HG03066 (cell line): ENCODE data around the gene POMT1.

ENCODE experiments used
- ATAC-seq: cut with Tn5 transposase; IDR thresholded peaks from one replicate; pipeline ENCODE4 v1.9.1; 2021; ENCODE audit warnings: low read depth; ENCODE audit not compliant: unreplicated experiment

The POMT1 gene

DNA sequence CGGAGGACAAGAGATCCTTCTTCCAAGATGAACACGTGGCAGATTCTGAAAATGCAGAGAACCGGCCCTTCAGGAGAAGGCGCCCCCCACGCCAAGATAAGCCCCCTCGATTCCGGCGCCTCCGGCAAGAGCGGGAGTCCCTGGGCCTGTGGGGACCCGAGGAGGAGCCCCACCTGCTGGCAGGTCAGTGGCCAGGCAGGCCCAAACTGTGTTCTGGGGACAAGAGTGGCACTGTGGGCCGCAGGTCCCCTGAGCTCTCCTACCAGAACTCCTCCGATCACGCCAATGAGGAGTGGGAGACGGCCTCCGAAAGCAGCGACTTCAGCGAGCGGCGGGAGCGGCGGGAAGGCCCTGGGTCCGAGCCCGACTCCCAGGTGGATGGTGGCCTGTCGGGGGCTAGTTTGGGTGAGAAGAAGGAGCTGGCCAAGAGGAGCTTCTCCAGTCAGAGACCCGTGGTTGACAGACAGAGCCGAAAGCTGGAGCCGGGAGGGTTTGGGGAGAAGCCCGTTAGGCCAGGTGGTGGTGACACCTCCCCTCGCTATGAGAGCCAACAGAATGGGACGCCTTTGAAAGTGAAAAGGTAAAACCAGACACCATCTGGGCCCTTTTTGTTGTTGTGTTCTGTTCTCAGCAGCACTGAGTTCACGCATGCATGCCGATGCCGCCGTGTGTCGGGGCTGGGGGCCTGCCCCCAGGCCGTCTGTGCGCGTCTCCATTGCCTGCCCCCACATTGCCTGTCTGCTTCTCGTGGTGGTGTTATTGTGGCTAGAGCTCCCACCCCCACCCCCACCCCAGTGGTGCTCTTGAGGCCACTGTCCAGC is 26.6 kb upstream of the POMT1 start:
- no peak for ATAC-seq

DNA sequence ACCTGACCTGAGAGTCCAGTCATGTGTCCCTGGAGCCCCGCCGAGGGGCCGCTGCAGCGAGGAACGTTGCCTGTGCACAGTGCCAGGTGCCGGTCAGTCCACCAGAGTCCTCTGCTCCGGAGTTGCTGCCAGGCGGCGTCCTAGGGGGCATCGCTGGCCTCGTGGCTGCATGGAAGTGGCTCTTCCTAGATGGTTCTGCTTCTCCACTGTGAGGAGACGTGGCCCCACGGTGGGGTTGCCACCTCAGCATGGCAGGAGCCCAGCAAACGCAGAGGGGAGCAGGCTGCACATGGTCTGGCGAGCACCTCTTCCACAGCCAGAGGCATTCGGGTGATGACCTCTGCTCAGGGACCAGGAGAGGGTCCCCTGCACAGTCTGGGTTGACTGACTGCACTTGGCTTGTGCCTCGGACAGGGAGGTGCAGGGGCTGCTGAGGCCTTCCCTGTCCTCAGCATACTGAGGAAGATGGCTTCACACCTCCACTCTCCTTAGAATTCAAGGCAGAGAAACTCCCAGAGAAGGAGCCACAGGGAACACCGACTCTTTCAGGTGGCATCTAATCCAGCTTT is 25.9 kb upstream of the POMT1 start:
- no peak for ATAC-seq

DNA sequence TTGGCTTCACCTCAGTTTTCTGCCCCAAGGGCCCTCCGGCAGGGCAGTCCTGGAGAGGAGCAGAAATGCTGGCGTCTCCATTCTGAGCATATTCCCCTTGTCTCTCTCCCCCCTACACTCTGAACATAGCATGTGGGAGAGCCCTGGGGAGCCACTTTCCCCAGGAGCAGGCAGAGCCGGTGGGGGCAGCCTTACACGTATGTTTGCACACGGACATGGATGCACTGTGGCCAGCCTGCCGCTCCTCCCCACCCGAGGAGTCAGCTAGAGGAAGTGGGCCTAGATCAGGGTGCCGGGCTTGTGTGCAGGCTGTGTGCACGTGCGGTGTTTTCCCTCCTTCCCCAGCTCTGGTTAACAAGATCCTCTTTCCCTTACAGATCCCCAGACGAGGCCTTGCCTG is 25.4 kb upstream of the POMT1 start:
- ATAC-seq, result no peak

DNA sequence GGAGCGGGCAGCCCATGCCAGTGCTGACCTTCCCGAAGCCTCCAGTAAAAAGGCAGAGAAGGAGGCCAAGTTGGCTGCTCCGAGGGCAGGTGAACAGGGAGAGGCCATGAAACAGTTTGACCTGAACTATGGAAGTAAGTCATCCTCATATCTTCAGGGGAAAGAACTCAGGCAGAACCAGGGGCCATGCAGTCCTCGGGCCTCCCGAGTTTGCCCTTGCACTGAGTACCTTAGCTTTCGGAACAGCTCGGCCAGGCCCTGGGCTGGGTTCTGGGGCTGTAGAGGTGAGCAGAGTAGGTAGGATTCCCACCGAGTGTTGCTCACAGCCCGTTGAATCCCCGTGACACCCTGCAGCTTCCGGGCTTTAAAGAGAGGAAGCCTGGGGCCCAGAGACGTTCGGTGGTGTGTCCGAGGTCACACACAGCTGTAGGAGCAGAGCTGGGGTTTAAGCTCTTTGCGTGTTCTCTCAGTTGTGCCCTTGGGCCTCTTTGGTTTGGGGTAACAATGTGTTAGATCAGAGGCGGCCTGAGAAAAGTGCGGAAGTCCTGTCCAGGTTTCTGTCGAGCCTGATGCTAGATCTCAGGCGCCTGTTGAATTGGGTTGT is 24.8 kb upstream of the POMT1 start:
- no peak for ATAC-seq

DNA sequence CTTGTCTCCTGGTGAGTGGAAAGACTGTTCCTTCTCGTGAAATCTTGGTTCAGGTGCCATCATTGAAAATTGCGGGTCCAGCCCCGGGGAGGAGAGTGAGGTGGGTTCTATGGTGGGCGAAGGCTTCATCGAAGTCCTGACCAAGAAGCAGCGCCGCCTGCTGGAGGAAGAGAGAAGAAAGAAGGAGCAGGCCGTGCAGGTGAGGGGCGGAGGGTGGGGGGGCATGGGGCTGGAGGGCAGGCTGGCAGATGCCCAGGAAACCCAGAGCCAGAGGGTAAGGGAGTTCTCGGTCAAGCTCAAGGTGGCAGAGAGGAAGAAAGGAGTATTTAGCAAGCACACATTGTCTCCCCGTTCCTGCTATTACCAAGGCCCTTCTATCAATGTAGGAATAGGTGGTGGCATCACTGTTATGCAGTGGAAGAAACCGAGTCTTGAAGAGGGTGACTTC is 24.3 kb upstream of the POMT1 start:
- no peak for ATAC-seq

DNA sequence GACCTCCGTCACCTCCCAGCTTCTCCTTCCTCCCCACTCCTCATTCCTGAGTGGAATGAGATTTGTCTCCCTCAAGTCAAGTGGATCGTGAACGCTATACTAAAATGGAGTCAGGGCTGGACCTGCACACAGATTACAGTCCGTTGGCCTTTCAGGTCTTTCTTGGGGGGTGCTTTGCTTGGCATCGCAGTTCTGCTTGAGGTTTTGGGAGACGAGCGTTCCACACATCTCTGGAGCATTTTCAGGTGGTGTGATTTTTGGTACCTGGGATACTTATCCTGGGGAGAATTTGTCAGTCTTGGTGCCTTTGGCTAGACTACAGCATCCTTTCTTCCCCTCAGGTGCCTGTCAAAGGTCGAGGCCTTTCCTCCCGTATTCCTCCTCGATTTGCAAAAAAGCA is 23.8 kb upstream of the POMT1 start:
- no peak for ATAC-seq

DNA sequence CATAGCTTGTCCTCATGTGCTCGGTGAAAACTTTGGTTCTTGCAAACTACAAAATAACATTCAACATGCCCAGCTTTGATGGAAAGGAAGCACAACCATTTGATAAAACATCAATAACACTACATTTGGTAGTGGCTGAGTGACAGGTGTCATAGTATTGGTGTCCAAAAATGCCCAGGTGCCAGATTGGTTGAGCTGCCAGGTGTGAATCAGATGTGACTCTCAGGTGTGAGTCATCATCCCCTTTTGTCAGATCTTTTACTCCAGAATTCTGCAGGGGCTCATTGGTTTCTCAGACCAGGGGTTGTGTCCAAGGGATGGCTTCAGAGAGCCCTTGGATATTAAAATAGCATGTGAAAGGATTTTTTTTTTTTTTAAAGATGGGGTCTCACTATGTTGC is 22.5 kb upstream of the POMT1 start:
- ATAC-seq, result no peak

DNA sequence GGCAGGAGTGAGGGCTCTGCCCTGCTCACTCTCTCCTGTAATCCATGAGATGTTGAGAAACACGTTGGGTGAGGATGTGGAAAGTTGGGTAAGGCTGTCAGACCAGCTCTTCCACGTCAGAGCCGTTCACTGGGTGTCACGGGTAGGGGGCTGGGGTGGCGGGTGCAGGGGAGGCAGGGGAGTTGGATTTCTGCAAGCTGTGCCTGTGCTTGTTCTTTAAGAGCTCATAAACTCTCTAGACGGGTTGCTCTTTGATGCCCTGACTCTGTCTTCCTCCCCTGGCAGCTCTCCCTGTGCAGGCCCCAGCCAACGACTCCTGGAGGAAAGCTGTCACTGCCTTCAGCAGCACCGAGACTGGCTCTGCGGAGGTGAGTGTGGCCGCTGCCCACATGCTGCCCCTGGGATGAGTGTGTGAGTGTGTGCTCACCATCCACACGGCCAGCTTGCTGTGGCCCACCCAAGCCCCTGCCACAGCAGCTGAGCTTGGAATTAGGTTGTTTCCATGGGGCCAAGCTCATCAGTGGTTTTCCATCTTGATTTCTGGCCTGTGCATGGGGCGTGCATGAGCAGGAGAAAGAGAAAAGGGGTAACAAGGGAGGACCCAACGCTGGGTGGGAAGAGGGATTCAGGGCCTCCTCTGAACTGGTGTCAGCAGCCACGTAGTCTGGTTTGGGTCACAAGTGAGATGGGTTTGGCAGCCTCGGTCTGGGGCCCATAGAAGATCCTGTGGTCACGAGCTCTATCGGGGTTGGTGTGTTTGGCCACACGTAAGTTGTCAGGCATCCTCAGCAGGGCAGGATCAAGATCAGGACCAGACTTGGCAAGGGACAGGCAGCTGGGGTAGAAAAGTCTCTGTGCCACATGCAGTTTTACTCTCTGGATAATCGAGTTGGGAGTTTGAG is 21.0 kb upstream of the POMT1 start:
- ATAC-seq, result no peak

DNA sequence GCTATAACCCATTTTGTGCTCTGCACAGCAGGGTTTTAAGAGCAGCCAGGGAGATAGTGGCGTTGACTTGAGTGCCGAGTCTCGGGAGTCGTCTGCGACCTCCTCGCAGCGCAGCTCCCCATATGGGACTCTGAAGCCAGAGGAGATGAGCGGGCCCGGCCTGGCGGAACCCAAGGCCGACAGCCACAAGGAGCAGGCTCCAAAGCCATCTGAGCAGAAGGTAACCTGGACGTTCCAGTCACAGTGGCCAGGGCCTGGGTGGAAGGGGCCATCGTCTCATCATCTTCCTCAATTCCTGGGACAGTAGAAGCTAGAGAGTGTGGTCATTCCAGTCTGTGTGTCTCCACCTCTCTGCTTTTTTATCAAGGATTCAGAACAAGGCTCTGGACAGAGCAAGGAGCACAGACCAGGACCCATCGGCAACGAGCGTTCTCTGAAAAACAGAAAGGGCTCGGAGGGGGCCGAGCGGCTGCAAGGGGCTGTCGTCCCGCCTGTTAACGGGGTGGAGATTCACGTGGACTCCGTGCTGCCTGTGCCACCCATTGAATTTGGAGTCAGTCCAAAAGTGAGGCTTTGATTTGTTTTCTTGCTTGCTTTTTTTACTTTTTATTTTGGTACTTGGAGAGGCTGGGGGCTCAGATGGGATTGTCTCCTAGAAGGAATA is 20.2 kb upstream of the POMT1 start:
- ATAC-seq, result no peak

DNA sequence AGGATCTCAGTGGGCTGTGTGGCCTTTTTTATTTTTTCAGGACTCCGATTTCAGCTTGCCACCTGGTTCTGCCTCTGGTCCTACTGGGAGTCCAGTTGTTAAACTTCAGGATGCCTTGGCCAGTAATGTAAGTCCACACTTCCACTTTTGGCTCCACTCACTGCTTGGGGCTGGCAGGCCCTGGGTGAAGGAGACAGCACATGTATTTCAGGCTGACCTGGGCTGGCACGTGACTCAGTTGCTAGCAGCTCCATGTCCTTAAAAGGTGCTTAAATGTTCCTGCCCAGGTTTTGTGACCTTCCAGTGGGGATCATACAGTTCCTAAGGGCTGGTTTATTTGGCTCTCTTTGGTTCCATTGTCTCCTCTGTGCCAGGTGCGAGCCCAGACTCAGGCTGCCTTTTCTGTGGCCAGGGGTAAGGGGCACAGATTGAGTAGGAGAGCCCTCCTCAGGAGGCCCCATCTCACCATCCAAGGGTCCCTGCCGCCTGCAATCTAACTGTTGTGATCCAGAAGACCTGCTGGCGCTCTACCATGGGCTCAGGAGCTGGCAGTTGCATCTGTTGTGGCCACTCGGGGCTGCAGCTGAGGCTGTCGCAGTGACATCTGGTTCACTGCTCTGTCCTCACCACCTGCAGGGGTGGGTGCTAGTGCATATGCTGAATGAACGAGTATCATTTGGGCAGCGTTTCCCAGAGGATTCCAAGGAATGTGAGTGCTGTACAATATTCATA is 19.2 kb upstream of the POMT1 start:
- no peak for ATAC-seq

DNA sequence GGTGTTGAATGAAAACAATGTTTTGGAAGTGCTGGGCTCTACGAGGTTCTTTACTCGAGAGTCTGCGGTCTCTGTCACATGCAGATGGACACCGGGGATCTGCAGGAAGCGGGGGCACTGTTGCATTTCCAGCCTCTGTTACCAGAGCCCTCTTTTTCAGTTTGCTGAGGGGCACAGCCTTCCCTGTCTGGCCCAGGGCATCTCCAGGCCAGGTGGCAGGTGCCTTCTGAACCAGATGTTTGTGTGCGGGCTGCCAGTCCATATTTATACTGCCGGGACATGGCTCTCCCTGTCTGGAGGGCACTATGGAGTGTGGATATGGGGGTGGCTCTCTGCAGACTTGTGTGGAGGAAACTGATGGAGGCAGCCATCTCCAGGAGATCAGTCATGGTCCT is 18.7 kb upstream of the POMT1 start:
- no peak for ATAC-seq

DNA sequence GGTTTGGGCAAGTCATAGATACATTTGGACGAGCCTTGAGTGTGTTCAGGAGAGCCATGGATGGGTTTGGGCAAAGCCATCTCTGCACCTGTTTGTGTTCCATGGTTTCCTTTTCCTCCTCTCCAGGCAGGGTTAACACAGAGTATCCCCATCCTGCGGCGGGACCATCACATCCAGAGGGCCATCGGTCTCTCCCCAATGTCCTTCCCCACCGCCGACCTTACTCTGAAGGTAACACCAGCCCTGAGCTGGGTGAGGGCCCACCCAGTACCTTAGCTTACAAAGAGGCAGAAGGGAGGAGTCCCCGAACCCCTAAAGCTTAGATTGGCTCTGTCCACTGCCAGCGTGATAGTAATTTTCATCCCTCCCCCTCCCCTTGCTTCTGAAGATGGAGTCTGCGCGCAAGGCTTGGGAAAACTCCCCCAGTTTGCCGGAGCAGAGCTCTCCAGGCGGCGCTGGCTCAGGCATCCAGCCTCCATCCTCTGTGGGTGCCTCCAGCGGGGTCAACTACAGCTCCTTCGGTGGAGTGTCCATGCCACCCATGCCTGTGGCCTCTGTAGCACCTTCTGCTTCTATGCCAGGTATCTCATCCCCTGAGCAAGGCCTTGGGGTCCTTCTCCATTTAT is 18.0 kb upstream of the POMT1 start:
- ATAC-seq, result no peak

DNA sequence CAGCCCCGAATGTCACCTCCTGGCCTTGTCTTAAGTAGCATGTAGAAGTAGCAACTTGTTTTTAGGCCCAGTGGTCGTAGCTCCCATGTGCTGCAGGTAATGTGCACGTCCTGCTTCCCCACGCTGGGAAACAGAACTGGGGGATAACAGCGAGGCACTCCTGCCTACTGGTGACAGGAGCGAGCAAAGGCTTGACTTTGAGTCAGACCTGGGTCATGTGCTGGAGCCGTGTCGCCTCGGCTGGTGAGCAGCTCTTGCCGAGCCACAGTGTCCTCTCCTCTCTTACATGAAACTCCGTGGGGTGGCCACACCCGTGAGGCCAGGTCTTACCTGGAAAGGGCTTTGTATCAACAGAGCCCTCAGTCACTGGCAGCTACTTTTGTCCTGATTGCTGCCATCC is 17.5 kb upstream of the POMT1 start:
- no peak for ATAC-seq

DNA sequence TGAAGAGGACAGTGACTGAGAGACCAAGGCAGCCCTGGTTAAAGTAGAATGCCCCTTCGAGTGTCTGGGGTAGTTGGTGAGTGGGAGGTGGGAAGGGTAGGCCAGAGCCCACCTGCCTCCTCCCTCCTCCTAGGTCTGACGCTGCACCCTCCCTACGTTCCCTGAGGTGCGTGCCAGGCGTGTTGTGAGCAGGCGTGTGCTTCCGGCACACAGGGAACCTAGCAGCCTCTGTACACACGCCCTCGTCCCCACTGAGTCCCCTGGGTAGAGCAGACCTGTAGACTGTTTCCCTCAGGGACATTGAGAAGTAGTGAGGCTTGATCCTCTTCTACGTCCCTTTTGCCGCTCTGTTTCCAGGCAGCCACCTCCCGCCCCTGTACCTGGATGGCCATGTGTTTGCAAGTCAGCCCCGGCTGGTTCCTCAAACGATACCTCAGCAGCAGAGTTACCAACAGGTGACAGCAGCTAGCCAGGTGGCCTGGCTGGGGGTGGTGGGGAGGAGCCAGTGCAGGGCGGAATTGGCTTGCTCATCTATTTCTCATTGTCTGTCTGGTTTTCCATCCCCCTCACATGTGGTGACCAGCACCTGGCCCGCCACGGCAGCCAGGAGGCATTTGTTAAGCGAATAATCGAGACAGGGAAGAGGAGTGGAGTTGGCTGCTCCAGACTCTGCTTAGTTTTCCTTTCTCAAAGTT is 16.8 kb upstream of the POMT1 start:
- no peak for ATAC-seq

DNA sequence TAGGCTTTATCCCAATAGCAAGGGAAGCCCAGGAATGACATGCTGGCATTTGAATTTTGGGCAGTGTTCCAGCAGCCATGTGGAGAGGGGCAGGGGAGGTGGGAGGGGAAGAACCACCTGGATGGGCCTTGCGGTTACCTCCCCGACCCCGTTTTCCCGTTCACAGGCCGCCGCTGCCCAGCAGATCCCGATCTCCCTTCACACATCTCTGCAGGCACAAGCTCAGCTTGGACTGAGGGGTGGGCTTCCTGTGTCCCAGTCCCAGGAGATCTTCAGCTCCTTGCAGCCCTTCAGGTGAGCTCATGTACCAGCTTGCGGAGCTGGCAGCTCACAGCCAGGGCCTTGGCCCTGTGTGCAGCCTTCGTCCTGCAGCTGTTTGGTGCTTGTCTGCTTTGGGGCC is 15.7 kb upstream of the POMT1 start:
- no peak for ATAC-seq

DNA sequence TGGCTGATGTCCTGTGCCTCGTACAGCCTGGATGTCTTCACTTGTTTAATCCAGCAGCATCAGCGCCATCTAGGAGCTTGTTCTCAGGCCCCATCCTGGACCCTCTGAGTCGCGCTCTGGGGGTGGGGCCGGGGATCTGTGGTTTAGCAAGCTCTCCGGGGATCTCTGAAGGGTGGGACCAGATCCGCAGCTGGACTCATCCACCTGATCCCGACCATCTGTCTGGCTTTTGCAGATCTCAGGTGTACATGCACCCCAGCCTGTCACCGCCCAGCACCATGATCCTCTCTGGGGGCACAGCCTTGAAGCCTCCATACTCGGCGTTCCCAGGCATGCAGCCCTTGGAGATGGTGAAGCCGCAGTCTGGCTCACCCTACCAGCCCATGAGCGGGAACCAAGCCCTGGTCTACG is 15.1 kb upstream of the POMT1 start:
- ATAC-seq, result no peak

DNA sequence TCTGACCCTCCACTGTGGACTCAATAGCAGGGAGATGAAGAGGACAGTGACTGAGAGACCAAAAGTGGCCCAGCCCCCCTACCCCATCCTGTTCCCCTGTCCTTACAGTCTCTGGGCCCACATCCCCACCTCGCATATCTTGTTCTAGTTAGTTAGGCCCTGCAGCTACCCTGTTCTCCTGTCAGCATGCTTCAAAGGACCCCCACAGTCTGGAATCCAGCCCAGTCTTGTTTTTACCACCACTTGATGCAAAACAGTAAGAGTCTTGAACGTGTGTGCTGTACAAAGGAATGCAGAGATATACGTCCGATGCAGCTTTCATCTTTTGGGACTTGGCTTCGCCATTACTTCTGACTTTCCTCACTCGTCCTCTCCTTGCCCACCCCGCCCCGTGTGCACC is 12.2 kb upstream of the POMT1 start:
- no peak for ATAC-seq

DNA sequence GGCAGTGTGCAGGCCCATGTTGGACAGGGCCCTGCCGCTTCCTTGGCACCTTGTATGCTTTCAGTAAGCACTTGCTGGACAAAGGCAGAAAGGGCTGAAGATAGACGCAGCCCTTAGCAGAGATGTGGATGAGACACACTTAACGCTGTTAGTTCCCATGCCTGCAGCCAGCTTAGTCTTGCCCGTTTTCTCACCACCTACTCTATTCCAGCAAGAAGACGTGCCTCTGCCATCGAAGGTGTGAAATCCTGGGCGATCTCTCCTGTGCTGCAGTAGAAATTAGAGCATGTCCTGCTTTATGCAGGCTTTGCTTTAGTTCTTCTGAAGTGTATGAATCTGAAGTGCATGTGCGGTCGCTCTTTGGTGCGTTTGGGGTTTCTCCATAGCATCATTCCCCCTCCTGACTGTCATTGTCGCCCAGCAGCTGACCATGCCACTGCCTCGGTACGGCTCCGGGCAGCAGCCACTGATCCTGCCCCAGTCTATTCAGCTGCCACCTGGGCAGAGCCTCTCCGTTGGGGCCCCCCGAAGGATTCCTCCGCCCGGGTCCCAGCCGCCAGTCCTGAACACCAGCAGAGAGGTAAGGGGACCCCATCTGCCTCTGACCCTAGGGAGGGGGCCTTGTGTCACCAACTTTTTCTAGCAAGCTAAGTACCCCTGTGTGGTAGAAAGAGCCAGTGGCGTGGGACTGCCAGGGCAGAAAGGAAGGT is 11.6 kb upstream of the POMT1 start:
- no peak for ATAC-seq
